ENCODE results near the gene PARD3.
"Not testable (repeated sequence)": the region's sequence is repeated elsewhere in the genome, so short reads cannot be mapped to it uniquely, and the experiment has no call there.

The PARD3 gene

GRCh38 chr10:34080485-34081346, 734.4 kb downstream of the PARD3 start:
- no peak for DNase-seq

DNA sequence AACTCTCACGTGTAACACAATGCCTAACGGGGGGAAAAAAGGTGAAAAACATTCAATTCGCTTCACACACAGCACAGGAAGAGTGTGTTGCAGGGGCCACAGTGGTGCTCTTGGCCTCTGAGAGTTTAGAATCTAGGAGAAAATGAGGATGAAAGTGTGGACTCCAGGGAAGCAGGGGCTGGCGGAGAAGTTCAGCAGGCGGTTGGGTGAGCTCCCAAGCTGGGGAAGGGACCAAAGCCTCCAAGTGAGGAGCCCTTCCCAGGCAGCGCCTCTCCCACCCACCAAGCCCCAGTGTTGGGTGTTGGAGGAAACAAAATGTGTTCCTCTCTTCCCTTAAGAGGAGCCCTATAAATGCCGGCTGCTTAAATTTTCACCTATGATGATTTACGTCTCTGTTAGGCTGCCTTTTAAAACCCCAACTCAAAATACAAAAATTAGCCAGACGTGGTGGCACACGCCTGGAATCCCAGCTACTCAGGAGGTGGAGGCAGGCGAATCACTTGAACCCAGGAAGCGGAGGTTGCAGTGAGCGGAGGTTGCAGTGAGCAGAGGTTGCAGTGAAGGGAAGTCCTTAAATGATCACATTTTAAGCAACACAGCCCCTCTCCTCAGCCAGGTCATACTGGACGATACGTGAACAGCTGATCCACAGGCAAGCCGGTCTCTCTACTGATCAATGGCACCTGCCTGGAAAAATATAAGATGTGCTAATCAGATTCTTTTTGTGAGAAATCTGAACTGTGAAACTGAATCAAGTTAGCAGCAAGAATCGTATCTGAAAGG, 735.2 kb downstream of the PARD3 start:
- no peak for DNase-seq

GRCh38 chr10:34078745-34079470, 736.2 kb downstream of the PARD3 start:
- DNase-seq: no peak

DNA sequence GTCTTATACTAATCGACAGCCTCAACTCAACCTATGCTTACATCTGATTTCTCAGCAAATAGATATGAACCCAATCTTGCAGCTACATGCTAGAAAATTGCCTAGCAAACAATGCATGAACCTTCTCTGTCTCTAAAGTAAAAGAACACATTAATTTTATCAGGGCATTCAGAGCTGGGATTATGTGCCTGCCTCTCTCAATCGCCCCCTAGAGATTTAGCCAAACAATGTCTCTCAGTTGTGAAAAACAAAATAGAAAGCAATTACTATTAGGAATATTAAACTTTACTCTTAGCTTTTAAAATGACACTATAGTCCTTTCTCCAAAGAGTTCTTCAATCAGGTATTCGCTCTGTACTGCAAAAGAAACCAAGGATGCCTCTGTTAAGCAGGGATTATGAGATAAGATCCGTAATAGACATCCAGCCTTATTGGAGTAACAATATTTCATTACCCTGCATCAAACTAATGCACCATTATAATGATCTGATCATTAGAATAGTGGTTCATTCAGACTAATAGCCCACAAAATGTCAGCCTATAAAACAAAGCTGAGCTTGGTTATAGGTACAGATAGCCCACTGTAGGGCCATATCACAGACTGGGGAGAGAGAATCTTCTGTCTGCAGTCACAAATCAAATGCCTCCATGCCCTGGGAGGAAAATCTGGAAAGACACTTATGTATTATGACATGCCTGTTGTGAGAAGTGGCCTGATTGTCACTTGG, 736.9 kb downstream of the PARD3 start:
- no peak for DNase-seq

- DNase-seq: no peak
Measured at GRCh38 chr10:34076443-34076842, 738.7 kb downstream of the PARD3 start.

GRCh38 chr10:34075254-34075926, 739.7 kb downstream of the PARD3 start:
- no peak for DNase-seq

DNA sequence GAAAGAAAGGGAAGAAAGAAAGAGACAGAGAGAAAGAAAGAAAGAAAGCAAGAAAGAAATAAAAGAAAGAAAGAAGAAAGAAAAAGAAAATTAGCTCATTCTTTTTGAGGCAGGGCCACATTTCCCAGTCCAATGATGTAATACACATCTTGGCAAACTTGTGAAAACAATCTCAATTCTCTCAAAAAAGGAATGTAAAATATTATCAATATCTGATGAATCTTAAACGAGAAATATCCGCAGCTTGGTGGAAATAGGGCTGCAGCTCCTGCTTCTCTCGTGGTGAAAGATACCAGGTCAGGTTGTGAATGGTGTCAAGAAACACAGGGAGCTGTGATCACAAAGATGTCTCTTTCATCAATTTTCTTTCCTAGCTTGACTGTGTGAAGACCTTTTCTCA, 741.0 kb downstream of the PARD3 start:
- DNase-seq: no peak

GRCh38 chr10:34067741-34068140, 747.4 kb downstream of the PARD3 start:
- DNase-seq: not testable (repeated sequence)

DNA sequence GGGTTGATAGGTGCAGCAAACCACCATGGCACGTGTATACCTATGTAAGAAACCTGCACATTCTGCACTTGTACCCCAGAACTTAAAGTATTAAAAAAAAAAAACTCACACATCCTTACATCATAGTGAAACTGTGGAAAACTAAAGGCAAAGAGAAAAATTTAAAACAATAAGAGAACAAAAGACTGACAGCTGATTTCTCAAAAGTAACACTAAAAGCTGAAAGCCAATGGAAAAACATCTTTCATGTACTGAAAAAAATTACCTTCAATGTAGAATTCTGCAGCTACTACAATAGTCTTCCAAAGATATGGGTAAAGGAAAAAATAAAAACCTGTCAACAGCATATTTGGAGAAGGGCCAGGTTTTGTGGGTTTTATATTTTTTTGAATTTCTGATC, 751.5 kb downstream of the PARD3 start:
- DNase-seq: no peak

GRCh38 chr10:34061841-34062240, 753.3 kb downstream of the PARD3 start:
- DNase-seq: no peak

Measured in activated CD4-positive, alpha-beta T cell treated with anti-CD3 and anti-CD28 coated beads, Interleukin-2, amount 50 U/mL, for 4 hours (primary cell).